Neural progenitor cell (in vitro differentiated cells): ENCODE results near the gene ZNF593OS. TPM values are rescaled to one million over a fixed set of nuclear protein-coding genes. Genes with fewer than 3 reads are reported as not detected.

Experiments used
- DNase-seq: peaks from one replicate; pipeline ENCODE4 v3.0.0-alpha.2; 2016; ENCODE audit warnings: low spot score
- H2AFZ ChIP-seq: fragments of 200-600 bp; sonication (generic); replicated peaks from 2 replicates; pipeline ENCODE4 v1.6.1; 2016; ENCODE audit warnings: antibody characterized with exemption
- H3F3A ChIP-seq: fragments of 200-600 bp; sonication (generic); 2 replicates; pipeline ENCODE4 v1.6.1; 2016; ENCODE audit warnings: antibody characterized with exemption, low read depth
- H3K27ac ChIP-seq: fragments of 200-600 bp; sonication (generic); 2 replicates; pipeline ENCODE4 v1.5.1; 2016; ENCODE audit warnings: mild to moderate bottlenecking
- H3K27me3 ChIP-seq: fragments of 200-600 bp; sonication (generic); 2 replicates; pipeline ENCODE4 v1.6.1; 2016; ENCODE audit warnings: mild to moderate bottlenecking, moderate library complexity
- H3K36me3 ChIP-seq: fragments of 200-600 bp; sonication (generic); 2 replicates; pipeline ENCODE4 v1.5.1; 2016
- H3K4me1 ChIP-seq: fragments of 200-600 bp; sonication (generic); 2 replicates; pipeline ENCODE4 v1.6.1; 2016; ENCODE audit warnings: mixed run types
- H3K4me2 ChIP-seq: fragments of 200-600 bp; sonication (generic); 2 replicates; pipeline ENCODE4 v1.6.1; 2016
- H3K4me3 ChIP-seq: fragments of 200-600 bp; sonication (generic); 2 replicates; pipeline ENCODE4 v1.5.1; 2016
- H3K79me2 ChIP-seq: fragments of 200-600 bp; sonication (generic); 2 replicates; pipeline ENCODE4 v1.6.1; 2016; ENCODE audit warnings: low read depth
- H3K9ac ChIP-seq: fragments of 200-600 bp; sonication (generic); 2 replicates; pipeline ENCODE4 v1.6.1; 2016
- H3K9me3 ChIP-seq: fragments of 200-600 bp; sonication (generic); 2 replicates; pipeline ENCODE4 v1.5.1; 2016; ENCODE audit warnings: low read depth
- H4K20me1 ChIP-seq: fragments of 200-600 bp; sonication (generic); 2 replicates; pipeline ENCODE4 v1.6.1; 2016; ENCODE audit warnings: low read depth
- H3K27ac Mint-ChIP-seq: 3 replicates; pipeline ENCODE4 v1.8.0; 2021; ENCODE audit warnings: mixed read lengths
- H3K27me3 Mint-ChIP-seq: 2 replicates; pipeline ENCODE4 v1.8.0; 2022; ENCODE audit warnings: low read depth, mild to moderate bottlenecking, inconsistent platforms, moderate library complexity, mixed read lengths; ENCODE audit not compliant: insufficient read depth
- H3K36me3 Mint-ChIP-seq: 3 replicates; pipeline ENCODE4 v1.8.0; 2021; ENCODE audit warnings: mixed read lengths
- H3K4me1 Mint-ChIP-seq: 3 replicates; pipeline ENCODE4 v1.8.0; 2021; ENCODE audit warnings: mixed read lengths
- H3K4me3 Mint-ChIP-seq: 3 replicates; pipeline ENCODE4 v1.8.0; 2021; ENCODE audit warnings: mild to moderate bottlenecking, moderate library complexity, mixed read lengths
- H3K9me3 Mint-ChIP-seq: 3 replicates; pipeline ENCODE4 v1.8.0; 2020; ENCODE audit warnings: mixed read lengths
- EZH2 ChIP-seq: fragments of 200-600 bp; sonication (generic); IDR thresholded peaks from 2 replicates; pipeline ENCODE4 v1.6.1; 2017; ENCODE audit warnings: antibody characterized with exemption, mild to moderate bottlenecking, moderate library complexity
- EZH2phosphoT487 ChIP-seq: fragments of 200-600 bp; sonication (generic); IDR thresholded peaks from 2 replicates; pipeline ENCODE4 v1.6.1; 2017; ENCODE audit warnings: antibody characterized with exemption
- total RNA-seq: library from RNA; depleted of rRNA; stranded (reverse); fragments of >200 nt; gene quantifications from 2 replicates; pipeline ENCODE4 v1.2.3, GENCODE V29; 2015; ENCODE audit warnings: low replicate concordance
- TF ChIP-seq, protein P1 (sequence below): fragments of 200-600 bp; sonication (generic); IDR thresholded peaks from 2 replicates; pipeline ENCODE4 v1.5.1; 2017; ENCODE audit warnings: antibody characterized with exemption, mild to moderate bottlenecking

The ZNF593OS gene
- total RNA-seq, 1 donor from 2014 or later, result 0.67 TPM

GRCh38 chr1:26197813-26198212, 26.2 kb upstream of the ZNF593OS start:
- no peak overlapping the region for H3K4me2 ChIP-seq
- no peaks in the 10 kb centered on the region for H3K9me3 ChIP-seq
- Mint-ChIP-seq H3K4me1 (peaks cover 12% of the 10 kb centered on the region), H3K27ac (no peak overlapping the region), H3K36me3 (no peaks in the 10 kb centered on the region), H3K27me3 (peaks cover 9% of the 10 kb centered on the region), H3K9me3 (no peaks in the 10 kb centered on the region), H3K4me3 (no peak overlapping the region)
- no peak overlapping the region for H3K27ac ChIP-seq
- H3K27me3 ChIP-seq, result no peaks in the 10 kb centered on the region
- H2AFZ ChIP-seq, result no peak overlapping the region
- no peaks in the 10 kb centered on the region for H4K20me1 ChIP-seq
- H3K9ac ChIP-seq, result no peak overlapping the region
- no peak for TF ChIP-seq EZH2phosphoT487
- TF ChIP-seq, protein P1, sequence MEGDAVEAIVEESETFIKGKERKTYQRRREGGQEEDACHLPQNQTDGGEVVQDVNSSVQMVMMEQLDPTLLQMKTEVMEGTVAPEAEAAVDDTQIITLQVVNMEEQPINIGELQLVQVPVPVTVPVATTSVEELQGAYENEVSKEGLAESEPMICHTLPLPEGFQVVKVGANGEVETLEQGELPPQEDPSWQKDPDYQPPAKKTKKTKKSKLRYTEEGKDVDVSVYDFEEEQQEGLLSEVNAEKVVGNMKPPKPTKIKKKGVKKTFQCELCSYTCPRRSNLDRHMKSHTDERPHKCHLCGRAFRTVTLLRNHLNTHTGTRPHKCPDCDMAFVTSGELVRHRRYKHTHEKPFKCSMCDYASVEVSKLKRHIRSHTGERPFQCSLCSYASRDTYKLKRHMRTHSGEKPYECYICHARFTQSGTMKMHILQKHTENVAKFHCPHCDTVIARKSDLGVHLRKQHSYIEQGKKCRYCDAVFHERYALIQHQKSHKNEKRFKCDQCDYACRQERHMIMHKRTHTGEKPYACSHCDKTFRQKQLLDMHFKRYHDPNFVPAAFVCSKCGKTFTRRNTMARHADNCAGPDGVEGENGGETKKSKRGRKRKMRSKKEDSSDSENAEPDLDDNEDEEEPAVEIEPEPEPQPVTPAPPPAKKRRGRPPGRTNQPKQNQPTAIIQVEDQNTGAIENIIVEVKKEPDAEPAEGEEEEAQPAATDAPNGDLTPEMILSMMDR, result no peak
- TF ChIP-seq EZH2, result no peak
- H3K79me2 ChIP-seq, result no peaks in the 10 kb centered on the region
- H3K4me3 ChIP-seq, result no peak overlapping the region
- H3K36me3 ChIP-seq, result no peaks in the 10 kb centered on the region
- peaks cover 4% of the 10 kb centered on the region for H3K4me1 ChIP-seq
- no peak for DNase-seq
- H3F3A ChIP-seq, result no peaks in the 10 kb centered on the region

- no peak overlapping the region for H3K4me2 ChIP-seq
- no peak overlapping the region for H2AFZ ChIP-seq
- TF ChIP-seq, protein P1, result no peak
- no peak for TF ChIP-seq EZH2phosphoT487
- no peak for TF ChIP-seq EZH2
- H3K27me3 Mint-ChIP-seq, result peaks cover 9% of the 10 kb centered on the region
- H4K20me1 ChIP-seq, result no peaks in the 10 kb centered on the region
- H3K9ac ChIP-seq, result no peak overlapping the region
- H3K9me3 ChIP-seq, result no peaks in the 10 kb centered on the region
- H3K9me3 Mint-ChIP-seq, result no peaks in the 10 kb centered on the region
- H3F3A ChIP-seq, result no peaks in the 10 kb centered on the region
- DNase-seq, result no peak
- no peak overlapping the region for H3K4me3 ChIP-seq
- no peaks in the 10 kb centered on the region for H3K36me3 ChIP-seq
- no peaks in the 10 kb centered on the region for H3K36me3 Mint-ChIP-seq
- no peaks in the 10 kb centered on the region for H3K79me2 ChIP-seq
- no peak overlapping the region for H3K27ac ChIP-seq
- H3K4me1 ChIP-seq, result peaks cover 4% of the 10 kb centered on the region
- H3K4me1 Mint-ChIP-seq, result peaks cover 12% of the 10 kb centered on the region
- no peak overlapping the region for H3K4me3 Mint-ChIP-seq
- H3K27me3 ChIP-seq, result no peaks in the 10 kb centered on the region
- no peak overlapping the region for H3K27ac Mint-ChIP-seq
These were observed 25.7 kb upstream of the ZNF593OS start for GRCh38 chr1:26197301-26197700.

- Histone ChIP-seq H2AFZ (no peak overlapping the region), H4K20me1 (no peaks in the 10 kb centered on the region), H3K4me3 (no peak overlapping the region), H3K9ac (no peak overlapping the region), H3K4me1 (peaks cover 2% of the 10 kb centered on the region), H3K9me3 (no peaks in the 10 kb centered on the region), H3K79me2 (no peaks in the 10 kb centered on the region), H3K27me3 (no peaks in the 10 kb centered on the region), H3K4me2 (no peak overlapping the region), H3F3A (no peaks in the 10 kb centered on the region), H3K36me3 (no peaks in the 10 kb centered on the region), H3K27ac (no peak overlapping the region)
- Mint-ChIP-seq H3K27me3 (peaks cover 9% of the 10 kb centered on the region), H3K27ac (no peak overlapping the region), H3K4me3 (peak overlapping the region; percentile 42), H3K36me3 (no peaks in the 10 kb centered on the region), H3K9me3 (no peaks in the 10 kb centered on the region), H3K4me1 (peaks cover 8% of the 10 kb centered on the region)
- no peak for TF ChIP-seq EZH2phosphoT487
- no peak for TF ChIP-seq EZH2
- TF ChIP-seq, protein P1, result no peak
- DNase-seq, result no peak
These were observed 24.2 kb upstream of the ZNF593OS start for GRCh38 chr1:26195805-26196204.
